HCT116 (cell line): Measurements from ENCODE around the gene UMOD.

Experiments
- CTCF ChIP-seq, 3 experiments: fragments of 200-600 bp in 1 of 3; sonication (generic) in 1 of 3; IDR thresholded peaks in 2 of 3; conservative IDR thresholded peaks in 1 of 3; 2 replicates each; pipeline ENCODE4 v1.5.1; 2012 to 2017; ENCODE audit warnings: low read depth in 2 of 3, low read length in 2 of 3, antibody characterized with exemption in 1 of 3, borderline replicate concordance in 1 of 3, control low read depth in 1 of 3, mild to moderate bottlenecking in 1 of 3, mixed read lengths in 1 of 3, mixed run types in 1 of 3, moderate library complexity in 1 of 3; ENCODE audit not compliant: insufficient read depth in 1 of 3
- EZH2phosphoT487 ChIP-seq: fragments of 200-600 bp; IDR thresholded peaks from 2 replicates; pipeline ENCODE4 v1.6.1; 2018; ENCODE audit warnings: antibody characterized with exemption, borderline replicate concordance
- MAX ChIP-seq: IDR thresholded peaks from 2 replicates; pipeline ENCODE4 v1.6.1; 2012
- POLR2AphosphoS5 ChIP-seq: IDR thresholded peaks from 2 replicates; pipeline ENCODE4 v1.6.1; 2011; ENCODE audit warnings: mild to moderate bottlenecking, low read depth, low read length, moderate library complexity

- TF ChIP-seq EZH2phosphoT487 (no peak), CTCF (IDR thresholded peaks at IDR 0.05 in 2 of 3, conservative IDR thresholded peaks at IDR 0.05 in 1 of 3; ENCODE audit: borderline replicate concordance in 1 of 3, insufficient read depth in 1 of 3, low read depth in 2 of 3, low read length in 2 of 3) (no peak), POLR2AphosphoS5 (no peak), MAX (no peak)
Observed at GRCh38 chr16:20323591-20324117, 28.9 kb downstream of the UMOD start.
